Forelimb muscle (tissue), 1 donor: ENCODE measurements around the gene BTBD17. TPM values are rescaled to one million over a fixed set of nuclear protein-coding genes. Genes with fewer than 3 reads are reported as not detected.

Experiments
- DNase-seq: peaks from one replicate; pipeline ENCODE4 v3.0.0-alpha.2; 2013; ENCODE audit warnings: low read depth
- polyA plus RNA-seq: library from polyadenylated mRNA; unstranded; fragments of 120-200 nt; gene quantifications from one replicate; pipeline ENCODE4 v1.2.1, GENCODE V29; 2013; ENCODE audit not compliant: insufficient read length

Gene BTBD17
- polyA plus RNA-seq, 1 donor: 0.25 TPM

DNA sequence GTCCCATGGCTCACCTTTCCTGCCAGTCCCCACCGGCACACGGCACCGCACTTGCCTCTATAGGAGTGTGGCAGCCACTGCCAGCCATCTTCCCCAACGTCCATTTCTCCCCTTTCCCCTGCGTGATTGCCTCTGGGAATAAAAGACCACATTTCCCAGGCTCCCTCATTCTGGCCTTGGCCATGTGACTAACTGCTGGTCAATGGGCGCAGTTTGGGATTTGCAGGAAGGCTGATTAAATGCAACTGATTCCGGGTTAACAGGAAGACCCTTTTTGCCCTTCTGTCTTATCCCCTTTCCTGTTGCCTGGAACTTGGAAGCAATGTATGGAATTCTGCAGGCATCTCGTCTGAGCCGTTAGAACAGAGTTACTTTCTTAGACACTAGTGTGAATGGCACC is 3.0 kb downstream of the BTBD17 start:
- DNase-seq: no peak

DNA sequence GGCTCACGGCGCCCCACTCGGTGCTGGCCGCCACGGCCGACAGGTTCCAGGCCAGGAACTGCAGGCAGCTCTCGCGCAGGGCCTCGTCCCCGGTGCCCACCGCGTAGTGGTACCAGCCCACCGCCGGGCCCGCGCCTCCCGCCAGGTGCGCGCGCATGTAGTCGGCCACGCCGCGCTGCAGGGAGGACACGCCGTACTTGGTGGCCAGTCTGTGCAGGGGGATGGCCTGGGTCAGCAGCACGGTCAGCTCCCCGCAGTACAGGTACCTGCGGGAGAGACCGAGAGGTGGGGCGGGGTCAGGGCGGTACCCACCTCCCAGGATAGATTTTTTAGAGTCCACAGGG is 4.2 kb downstream of the BTBD17 start:
- no peak for DNase-seq

DNA sequence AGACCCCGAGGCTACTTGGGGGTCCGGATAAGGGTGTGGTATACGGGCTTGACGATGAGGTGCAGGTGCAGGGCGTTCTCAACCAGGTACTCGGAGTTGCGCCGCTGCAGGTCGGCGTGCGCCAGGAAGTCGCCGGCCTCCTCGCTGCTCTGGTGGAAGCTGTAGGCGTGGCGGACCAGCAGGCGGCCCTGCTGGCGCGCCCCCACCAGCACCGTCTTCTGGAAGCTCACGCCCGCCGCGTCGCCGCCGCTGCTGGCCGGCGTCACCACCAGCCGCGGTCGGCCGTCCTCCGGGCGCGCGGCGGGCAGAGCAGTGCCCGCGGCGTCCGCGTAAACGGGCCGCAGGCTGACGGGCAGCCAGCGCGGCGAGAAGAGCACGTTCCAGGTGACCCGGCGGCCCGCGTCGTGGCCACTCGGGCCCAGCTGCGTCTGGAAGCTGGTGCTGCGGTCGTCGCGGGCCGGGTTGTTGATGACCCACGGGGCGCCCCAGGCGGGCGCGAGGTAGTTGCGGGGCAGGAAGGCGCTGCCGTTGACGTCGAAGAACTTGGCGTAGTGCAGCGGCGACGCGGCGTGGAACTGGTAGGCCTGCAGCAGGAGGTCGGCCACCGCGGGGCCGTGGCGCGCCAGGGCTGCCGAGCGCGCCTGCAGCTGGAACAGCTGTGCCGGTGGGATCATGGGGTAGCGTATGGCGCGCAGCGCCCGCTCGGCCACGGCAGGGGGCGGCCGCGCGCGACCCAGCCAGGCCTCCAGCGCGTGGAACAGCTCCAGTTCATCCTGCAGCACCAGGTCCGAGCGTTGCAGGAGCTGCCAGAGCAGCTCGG is 4.8 kb downstream of the BTBD17 start:
- no peak for DNase-seq

DNA sequence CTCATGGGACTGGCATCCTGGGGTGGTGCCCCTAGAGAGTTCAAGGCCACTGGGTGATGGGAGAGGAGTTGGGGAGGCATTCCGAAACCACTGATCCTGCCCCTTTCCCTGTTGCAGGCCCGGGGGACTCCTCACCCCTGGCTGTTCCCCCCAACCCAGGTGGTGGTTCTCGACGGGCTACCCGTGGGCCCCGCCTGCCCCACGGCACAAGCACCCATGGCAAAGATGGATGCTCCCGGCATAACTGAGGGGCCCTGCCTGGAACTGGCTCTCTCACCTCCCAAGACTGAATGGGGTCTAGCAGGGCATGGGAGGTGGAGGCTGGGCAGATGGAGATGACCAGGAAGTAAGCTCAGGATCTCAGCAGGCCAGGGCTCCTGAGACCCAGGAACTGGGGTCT is 6.6 kb downstream of the BTBD17 start:
- DNase-seq: no peak

DNA sequence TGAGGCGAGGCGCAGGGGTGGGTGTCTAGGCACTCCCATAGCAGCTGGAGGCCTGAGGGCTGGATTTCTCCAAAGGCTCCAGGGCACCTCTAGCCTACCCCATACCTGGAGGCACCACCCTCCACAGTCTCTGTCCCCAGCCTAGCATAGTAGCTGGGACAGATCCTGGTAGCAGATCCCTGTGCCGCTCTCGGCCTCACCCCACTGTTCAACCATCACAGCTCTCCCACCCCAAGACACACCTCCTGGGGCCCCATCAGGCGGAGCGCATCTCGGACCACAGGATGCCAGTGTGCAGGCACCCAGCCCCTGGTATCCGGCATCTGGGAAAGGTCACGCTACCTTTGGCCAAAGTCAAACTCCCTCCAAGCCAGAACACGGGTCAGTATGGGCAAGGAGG is 7.1 kb downstream of the BTBD17 start:
- DNase-seq: no peak

DNA sequence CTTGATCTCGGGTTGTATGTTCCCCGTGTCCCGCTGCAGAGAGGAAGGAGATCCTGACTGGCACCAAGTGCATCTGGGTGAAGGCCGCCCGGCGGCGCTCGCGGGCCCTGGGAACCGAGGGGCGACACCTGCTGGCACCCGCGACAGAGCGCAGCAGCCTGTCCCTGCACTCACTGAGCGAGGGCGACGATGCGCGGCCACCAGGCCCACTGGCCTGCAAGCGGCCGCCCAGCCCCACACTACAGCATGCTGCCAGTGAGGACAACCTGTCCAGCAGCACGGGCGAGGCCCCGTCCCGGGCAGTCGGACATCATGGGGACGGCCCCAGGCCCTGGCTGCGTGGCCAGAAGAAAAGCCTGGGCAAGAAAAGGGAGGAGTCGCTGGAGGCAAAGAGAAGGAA is 7.5 kb downstream of the BTBD17 start:
- no peak for DNase-seq

DNA sequence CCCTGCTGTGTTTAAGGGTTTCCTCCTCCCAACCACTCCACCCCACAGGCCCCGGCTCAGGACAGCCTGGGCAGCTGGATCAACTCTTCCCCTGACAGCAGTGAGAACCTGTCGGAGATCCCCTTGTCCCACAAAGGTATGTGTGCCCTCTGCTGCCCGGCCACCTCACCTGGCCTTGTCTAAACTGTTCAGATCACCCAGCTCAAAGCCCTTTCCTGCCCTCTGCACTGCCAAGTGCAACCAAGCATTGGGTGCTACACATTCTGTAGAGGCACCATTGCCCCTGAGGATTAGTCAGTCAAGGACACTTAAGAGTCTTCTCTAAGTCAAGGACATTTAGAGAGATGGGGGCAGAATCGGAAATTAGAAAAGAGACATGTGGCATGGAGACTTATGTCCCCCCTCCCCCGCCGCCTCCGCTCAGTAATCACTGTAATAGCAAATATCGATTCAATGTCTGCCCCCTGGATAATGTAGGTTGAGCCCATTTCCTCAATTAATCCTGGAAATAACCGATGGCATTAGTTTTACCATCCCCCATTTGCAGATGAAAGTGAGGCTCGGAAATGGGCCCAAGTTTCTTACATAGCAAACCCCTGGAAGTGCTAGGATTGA is 8.1 kb downstream of the BTBD17 start:
- no peak for DNase-seq

DNA sequence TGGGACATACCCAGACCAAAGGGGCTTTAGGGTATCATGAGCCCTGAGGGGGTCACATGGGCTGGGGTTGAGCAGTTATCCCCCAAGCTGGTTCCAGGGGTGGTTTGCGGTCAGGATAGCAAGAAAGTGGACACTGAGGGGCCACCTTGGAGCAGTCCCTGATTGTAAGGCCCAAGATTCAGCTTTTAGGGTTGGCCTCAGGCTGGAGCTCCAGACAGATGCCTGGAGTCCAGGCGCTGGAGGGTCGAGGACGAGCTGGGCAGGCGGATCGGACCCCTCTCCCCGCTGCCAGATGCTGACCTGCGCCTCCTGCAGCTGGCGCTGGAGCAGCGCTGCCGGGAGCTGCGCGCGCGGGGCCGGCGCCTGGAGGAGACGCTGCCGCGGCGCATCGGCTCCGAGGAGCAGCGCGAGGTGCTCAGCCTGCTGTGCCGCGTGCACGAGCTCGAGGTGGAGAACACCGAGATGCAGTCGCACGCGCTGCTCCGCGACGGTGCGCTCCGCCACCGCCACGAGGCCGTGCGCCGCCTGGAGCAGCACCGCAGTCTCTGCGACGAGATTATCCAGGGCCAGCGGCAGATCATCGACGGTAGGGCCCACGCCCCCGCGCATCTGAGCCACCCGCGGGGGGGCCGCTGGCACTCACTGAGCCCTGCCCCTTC is 10.0 kb downstream of the BTBD17 start:
- no peak for DNase-seq

DNA sequence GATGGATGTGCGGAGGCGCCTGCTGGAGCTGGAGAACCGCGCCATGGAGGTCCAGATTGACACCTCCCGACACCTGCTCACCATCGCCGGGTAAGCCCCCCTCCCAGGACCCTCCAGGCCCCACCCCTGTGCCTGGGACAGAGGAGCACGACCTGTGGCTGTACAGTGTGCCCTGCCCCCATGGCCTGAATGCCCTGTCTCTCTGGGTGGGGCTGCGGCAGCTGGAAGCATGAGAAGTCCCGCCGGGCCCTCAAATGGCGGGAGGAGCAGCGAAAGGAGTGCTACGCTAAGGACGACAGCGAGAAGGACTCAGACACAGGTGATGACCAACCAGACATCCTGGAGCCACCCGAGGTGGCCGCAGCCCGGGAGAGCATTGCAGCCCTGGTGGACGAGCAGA is 11.2 kb downstream of the BTBD17 start:
- DNase-seq: no peak

DNA sequence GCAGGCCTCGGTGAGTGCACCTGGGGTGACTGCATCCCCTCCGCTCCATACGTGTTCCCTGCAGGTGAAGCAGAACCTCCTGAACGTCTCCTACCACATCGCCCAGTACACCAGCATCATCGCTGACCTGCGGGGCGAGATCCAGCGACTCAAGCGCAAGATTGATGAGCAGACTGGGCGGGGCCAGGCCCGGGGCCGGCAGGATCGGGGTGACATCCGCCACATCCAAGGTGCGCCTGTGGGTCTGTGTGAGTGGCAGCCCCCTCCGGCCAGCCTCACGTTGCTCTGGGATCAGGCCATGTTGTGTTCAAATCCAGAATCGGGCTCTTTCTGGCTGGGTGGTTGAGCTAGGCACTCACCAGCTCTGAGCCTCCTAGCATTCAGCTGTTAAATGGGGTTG is 12.5 kb downstream of the BTBD17 start:
- DNase-seq: no peak

DNA sequence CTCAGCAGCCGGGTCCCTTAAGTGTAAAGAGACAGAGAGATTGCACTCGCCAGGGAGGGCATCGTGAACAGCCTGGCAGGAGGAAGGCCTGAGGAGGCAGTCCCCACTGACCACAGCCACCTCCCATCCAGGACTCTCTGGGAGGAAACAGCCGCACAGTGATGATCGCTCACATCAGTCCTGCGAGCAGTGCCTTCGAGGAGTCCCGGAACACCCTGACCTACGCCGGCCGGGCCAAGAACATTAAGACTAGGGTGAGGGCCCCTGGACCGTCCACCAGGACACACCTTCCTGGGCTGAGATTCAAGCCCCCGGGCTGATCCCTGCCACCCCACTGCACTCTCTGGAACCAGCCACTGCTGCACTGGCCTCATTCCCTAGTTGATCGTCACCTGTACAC is 14.0 kb downstream of the BTBD17 start:
- no peak for DNase-seq

DNA sequence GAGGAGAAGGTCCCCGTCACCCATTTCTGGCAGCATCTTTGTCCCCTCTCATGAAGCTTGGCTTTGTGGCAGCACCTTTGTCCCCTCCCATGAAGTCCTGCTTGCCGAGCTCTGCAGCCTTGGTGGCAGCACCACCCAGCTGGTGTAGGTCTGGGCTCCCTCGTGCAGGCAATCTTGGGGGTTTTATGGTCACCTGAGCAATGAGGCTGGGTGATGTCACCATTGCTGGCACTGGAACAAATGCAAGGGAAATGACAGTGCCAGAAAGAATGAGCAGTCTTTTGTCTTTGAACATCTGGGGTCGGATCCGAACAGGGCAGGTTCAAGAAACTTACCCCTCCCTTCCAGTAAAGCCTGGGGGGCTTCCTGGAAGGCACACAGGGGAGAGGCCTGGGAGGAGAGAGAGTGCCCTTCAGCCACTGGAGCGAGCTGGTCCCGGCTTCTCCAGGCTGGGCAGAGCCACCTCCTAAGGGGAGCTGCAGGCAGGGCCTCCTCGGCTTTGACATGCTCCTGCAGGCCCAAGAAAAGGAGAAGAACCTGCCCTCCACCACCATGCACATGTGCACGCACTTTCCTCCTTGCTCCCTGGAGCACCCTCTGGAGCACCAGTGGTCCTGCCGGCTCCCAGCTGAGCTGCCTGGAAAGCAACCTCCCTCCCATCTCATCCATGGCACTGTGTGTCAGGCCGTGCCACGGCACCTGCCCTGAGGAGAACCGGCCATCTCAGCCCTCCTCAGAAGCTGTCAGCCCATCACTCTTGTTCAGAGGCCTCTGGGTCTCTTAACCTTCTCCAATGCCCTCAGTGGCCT is 16.0 kb downstream of the BTBD17 start:
- no peak for DNase-seq

DNA sequence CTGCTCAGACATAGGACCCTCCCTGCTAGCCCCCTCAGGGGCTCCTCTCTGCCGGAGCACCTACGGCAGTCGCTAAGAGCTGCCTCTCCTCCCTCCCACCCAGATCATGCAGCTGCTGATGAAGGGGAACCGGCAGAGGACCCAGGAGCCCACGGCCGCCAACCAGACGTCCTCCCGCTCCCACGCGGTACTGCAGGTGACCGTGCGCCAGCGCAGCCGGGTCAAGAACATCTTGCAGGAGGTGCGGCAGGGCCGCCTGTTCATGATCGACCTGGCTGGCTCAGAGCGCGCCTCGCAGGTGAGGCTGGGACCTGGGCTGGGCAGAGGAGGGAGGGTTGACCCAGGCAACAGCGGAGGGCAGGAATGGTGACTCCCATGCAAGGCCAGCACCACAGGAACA is 17.0 kb downstream of the BTBD17 start:
- DNase-seq: no peak

DNA sequence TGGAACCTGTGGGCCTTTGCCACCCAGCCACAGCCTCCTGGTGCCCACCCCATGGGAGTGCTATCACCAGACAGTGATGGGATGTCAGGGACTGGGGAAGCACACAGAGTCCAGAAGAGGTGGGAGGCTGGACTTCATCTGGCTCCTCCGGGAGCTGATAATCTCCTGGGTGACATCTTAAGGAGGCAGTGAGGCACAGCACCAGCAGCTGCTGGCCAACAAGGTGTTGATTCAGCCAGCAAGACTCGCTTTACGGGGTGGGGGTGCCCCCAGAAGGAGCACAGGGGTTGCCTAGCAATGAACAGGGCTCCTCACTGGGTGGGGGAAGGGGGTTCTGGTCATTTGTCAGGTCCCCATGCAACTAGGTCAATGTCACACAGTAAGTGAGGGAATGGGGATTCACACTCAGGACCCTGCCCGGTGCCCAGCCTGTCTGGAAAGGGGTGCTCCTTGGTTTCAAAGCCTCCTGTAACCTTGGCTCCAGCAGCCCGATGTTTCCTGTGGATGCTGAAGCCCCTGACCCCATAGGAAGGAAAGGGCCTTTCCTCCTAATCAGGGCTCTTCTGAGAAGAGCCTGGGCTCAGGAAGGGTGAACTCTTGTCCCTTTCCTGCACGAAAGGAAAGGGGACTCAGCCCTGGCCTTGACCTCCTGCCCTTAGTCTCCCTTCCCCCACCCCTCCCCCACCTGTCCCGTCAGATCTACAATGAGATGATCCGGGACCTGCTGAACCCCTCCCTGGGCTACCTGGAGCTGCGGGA is 18.0 kb downstream of the BTBD17 start:
- DNase-seq: no peak

DNA sequence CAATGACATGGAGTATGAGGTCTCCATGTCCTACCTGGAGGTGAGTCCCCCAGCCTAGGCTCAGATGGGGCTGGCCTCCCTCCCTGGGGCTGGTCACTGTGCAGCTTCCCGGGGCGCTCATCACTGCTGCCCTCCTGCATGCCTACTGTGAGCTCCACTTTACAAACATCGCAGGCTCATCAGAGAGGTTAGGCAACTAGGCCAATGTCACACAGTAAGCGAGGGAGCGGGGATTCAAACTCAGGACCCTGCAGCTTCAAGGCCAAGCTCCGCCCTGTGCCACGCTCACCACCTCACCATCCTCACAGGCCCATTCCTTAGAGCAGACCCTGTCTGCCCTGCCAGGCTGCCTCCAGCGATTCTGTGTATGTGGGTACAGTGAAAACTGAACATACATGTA is 18.5 kb downstream of the BTBD17 start:
- DNase-seq: no peak

DNA sequence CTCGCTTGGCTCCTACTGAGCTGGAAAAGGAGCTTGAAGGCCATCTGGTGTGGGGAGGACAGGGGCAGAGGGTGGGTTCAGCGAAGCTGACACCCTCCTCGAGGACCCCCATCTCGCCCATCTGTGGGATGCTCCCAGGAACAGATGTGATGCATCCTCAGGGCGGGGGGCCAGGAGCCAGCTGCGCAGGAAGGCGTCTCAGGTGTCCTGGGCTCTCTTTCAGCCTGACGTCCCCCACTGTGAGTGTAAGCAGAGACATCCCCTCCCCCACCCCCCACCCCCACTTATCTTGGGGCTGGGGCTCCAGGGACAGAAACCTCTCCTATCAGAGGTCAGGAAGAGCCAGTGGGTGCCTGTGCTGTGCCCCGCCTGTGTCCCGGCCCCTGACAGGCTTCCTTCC is 19.4 kb downstream of the BTBD17 start:
- no peak for DNase-seq

DNA sequence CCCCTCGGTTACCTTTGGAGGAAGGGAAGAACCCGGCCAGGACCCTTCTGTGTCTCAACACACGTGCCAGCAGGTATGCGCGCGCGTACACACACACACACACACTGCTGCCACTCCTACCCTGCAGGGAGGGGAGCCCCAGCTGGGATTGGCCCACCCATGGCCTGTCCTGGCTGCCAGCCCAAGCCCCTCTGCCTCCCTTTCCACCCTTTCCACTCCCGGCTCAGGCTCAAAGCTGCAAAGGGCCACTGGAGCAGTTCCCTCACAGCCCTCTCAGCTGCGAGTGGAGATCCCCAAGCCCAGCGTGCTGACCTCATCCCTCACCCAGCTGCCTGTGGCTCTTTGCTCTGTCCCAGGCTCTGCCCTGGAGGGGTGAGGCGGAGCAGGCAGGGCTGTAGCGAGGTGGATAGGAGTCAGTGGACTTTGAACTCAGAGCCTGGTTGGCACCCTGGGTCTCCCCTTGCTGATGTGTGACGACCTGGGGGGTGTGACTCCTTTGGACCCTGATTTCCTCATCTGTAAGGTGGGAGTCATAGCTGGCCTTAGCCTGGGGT is 21.1 kb downstream of the BTBD17 start:
- no peak for DNase-seq

DNA sequence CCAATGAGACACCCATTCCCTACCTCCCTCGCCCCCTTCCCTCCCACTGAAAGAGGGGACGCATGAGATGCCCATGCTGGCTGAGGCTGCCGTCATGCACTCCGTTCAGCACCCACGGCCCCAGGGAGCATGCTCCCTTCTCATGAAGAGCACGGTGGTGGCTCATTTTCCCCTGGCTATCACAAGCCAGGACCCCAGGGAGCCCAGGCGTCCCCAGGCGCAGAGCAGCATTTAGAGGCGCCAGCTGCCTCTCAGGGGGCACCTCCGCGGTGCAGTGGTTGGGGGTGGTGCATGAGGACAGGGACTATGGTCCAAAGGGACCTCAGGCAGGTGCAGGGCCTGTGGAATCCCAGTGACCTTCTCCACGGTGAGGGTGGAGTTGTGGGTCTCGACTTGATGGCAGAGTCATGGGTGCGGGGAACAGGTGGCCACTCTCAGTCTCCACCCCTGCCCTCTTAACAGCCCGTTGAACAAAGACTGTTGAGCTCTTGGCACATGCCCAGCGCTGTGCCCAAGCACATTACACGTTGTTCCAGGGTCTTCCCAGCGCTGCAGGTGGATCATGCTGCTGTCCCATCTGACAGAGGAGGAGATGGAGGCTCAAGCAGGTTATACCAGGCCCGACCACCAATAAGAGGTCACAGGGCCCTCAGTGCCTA is 22.0 kb downstream of the BTBD17 start:
- DNase-seq: no peak

DNA sequence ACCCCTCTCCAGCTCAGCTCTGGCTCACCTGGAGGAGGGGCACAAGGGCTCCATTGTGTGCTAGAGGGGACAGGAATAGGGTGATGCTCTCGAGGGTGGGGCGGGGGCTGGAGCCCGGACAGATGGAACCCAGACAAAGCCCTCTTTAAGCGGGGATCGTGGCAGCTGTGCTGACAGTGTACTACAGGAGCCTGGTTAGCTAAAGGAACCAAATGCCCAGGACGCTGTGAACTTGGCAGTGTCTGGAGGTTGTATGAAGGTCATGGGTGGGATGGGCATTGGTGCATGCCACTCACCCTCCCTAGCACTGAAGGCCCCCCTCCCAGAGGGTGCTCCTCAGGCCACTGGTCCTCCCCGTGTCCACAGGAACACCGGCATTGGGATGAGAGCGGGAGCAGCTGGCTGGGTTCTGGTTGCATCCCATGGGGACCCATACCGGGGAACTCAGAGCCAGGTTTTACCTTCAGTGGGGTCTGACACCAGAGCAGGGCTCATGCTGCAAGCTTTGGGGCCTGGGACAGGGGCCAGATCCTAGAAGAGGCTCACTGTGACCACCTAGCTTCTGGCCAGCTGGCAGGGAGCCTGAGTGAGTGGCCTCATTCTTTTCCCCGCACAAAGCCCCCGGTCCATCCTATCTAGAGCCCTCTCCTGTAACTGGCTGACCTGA is 23.7 kb downstream of the BTBD17 start:
- DNase-seq: no peak

DNA sequence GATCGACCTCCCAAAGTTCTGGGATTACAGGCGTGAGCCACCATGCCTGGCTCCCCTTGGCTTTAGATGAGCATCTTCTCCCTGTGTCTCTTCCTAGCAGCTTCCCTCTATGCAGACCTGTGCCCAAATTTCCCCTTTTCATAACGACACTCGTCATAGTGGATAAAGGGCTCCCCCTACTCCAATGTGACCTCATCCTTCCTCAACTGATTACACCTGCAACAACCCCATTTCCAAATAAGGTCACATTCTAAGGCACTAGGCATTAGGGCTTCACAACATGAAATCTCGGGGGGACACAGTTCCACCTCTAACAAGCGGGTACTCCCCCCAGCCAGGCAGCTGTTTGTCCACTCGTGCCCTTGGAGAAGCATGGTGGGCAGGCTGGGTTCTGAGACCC is 25.4 kb downstream of the BTBD17 start:
- no peak for DNase-seq
